Measurements from ENCODE around the gene TXNL4A.

GRCh38 chr18:79971986-79972385, 16.4 kb downstream of the TXNL4A start:
- no peak for TF ChIP-seq ZFX (IDR thresholded peaks at IDR 0.05)
- no peak for TF ChIP-seq CTCF (conservative IDR thresholded peaks at IDR 0.05)
